HepG2 (cell line): ENCODE data around the gene PTCD1. TPM values are rescaled to one million over a fixed set of nuclear protein-coding genes. Genes with fewer than 3 reads are reported as not detected.

Experiments used
- ATAC-seq: fragments of 200-7000 bp; cut with Tn5 transposase; 3 replicates; pipeline ENCODE4 v1.9.1; 2020; ENCODE audit warnings: mild to moderate bottlenecking, moderate library complexity
- BruUV-seq: library from RNA; stranded (reverse); fragments of 400-500 nt; replicated peaks from 2 replicates; lab custom pipeline; 2021; lab: Mats Ljungman, UMichigan
- CTCF ChIA-PET: fragments of 300-600 bp; formaldehyde crosslinking; extraction: SDS; loops from one replicate; lab custom pipeline; 2021; ENCODE audit warnings: low total read pairs, inconsistent platforms, low intra/inter-chr PET ratio; lab: Yijun Ruan, JAX
- POLR2A ChIA-PET: fragments of 350-600 bp; sonication (Branson Sonifier 250); formaldehyde crosslinking; loops from one replicate; lab custom pipeline; 2020; ENCODE audit warnings: antibody characterized with exemption, inconsistent platforms; lab: Yijun Ruan, JAX
- DNase-seq: peaks from one replicate; pipeline ENCODE4 v3.0.0-alpha.2; 2015; ENCODE audit warnings: low spot score
- FAIRE-seq: peaks from 3 replicates; lab custom pipeline; 2011; peaks lifted over from hg19 to GRCh38; lab: Jason Lieb, UNC
- H2AFZ ChIP-seq: one replicate; pipeline ENCODE4 v1.6.1; 2011; ENCODE audit warnings: low read length, inconsistent platforms
- H3K27ac ChIP-seq: fragments of 300-600 bp; 3 replicates; pipeline ENCODE4 v1.8.0; 2011; ENCODE audit warnings: mixed run types, mild to moderate bottlenecking, mixed read lengths, low read length, inconsistent platforms; ENCODE audit not compliant: insufficient read depth; ENCODE audit errors: extremely low read length
- H3K27me3 ChIP-seq, 2 experiments: fragments of 200-600 bp in 1 of 2; 2 replicates in 1 of 2; 3 replicates in 1 of 2; pipeline versions ENCODE4 v1.6.0 to v1.8.0; 2011; ENCODE audit warnings: low read length in 2 of 2, mild to moderate bottlenecking in 2 of 2, moderate library complexity in 2 of 2, inconsistent platforms in 1 of 2; ENCODE audit not compliant: insufficient read depth in 2 of 2, control insufficient read depth in 1 of 2
- H3K36me3 ChIP-seq, 2 experiments: fragments of 200-600 bp in 1 of 2; replicated peaks in 1 of 2; 2 replicates in 1 of 2; 3 replicates in 1 of 2; pipeline versions ENCODE4 v1.5.1 to v1.8.0; 2011; ENCODE audit warnings: low read length in 2 of 2, inconsistent platforms in 1 of 2; ENCODE audit not compliant: insufficient read depth in 2 of 2, control insufficient read depth in 1 of 2
- H3K4me1 ChIP-seq: 2 replicates; pipeline ENCODE4 v1.5.1; 2012; ENCODE audit warnings: low read length, inconsistent platforms; ENCODE audit not compliant: insufficient read depth
- H3K4me2 ChIP-seq: 2 replicates; pipeline ENCODE4 v1.6.0; 2011; ENCODE audit warnings: low read depth, low read length, inconsistent platforms
- H3K4me3 ChIP-seq, 3 experiments: fragments of 200-600 bp in 1 of 3; sonication (generic), shearing (Covaris generic) in 1 of 3; replicated peaks in 1 of 3; 2 replicates each; pipeline ENCODE4 v1.5.1; 2011 to 2016; ENCODE audit warnings: low read length in 3 of 3, inconsistent platforms in 2 of 3, low read depth in 2 of 3, mild to moderate bottlenecking in 2 of 3, control low read depth in 1 of 3, mixed read lengths in 1 of 3; ENCODE audit not compliant: insufficient read depth in 1 of 3
- H3K79me2 ChIP-seq: one replicate; pipeline ENCODE4 v1.6.1; 2011; ENCODE audit warnings: low read length, inconsistent platforms; ENCODE audit not compliant: insufficient read depth
- H3K9ac ChIP-seq: 2 replicates; pipeline ENCODE4 v1.6.0; 2011; ENCODE audit warnings: mild to moderate bottlenecking, low read depth, low read length, inconsistent platforms; ENCODE audit not compliant: insufficient read depth
- H3K9me3 ChIP-seq: 2 replicates; pipeline ENCODE4 v1.5.1; 2012; ENCODE audit warnings: mild to moderate bottlenecking, low read length
- H4K20me1 ChIP-seq: 2 replicates; pipeline ENCODE4 v1.6.0; 2011; ENCODE audit warnings: inconsistent platforms, mild to moderate bottlenecking, low read length, moderate library complexity; ENCODE audit not compliant: insufficient read depth
- ATF1 ChIP-seq: IDR thresholded peaks from 2 replicates; pipeline ENCODE4 v1.6.1; 2016; ENCODE audit warnings: mild to moderate bottlenecking, control low read depth
- ATF7-NPFF ChIP-seq: sonication (generic); formaldehyde crosslinking; IDR thresholded peaks from 2 replicates; pipeline ENCODE4 v1.8.1; 2023; ENCODE audit warnings: mild to moderate bottlenecking, low read depth, missing genetic modification reagents, moderate library complexity
- CBX2 ChIP-seq, 2 experiments: fragments of 200-600 bp in 1 of 2; sonication (generic); formaldehyde crosslinking in 1 of 2; IDR thresholded peaks; 2 replicates each; pipeline versions ENCODE4 v1.7.0 to v1.8.1; 2018 to 2022; ENCODE audit warnings: low read depth in 2 of 2, low read length in 1 of 2, mild to moderate bottlenecking in 1 of 2, missing genetic modification reagents in 1 of 2
- ERF ChIP-seq: IDR thresholded peaks from 2 replicates; pipeline ENCODE4 v1.6.1; 2018; ENCODE audit warnings: missing biosample characterization, missing genetic modification reagents
- FOSL2 ChIP-seq: sonication (generic); formaldehyde crosslinking; IDR thresholded peaks from 2 replicates; pipeline ENCODE4 v1.4.0; 2020; ENCODE audit warnings: missing genetic modification reagents
- FOXO4 ChIP-seq: sonication (generic); formaldehyde crosslinking; conservative IDR thresholded peaks from 2 replicates; pipeline ENCODE4 v1.8.1; 2023; ENCODE audit warnings: missing genetic modification reagents
- GPBP1L1 ChIP-seq: sonication (generic); formaldehyde crosslinking; IDR thresholded peaks from 2 replicates; pipeline ENCODE4 v1.5.0; 2020; ENCODE audit warnings: mild to moderate bottlenecking, missing genetic modification reagents
- GPN1 ChIP-seq: sonication (generic); formaldehyde crosslinking; IDR thresholded peaks from 2 replicates; pipeline ENCODE4 v1.5.1; 2020; ENCODE audit warnings: missing genetic modification reagents, borderline replicate concordance
- GZF1 ChIP-seq: sonication (generic); formaldehyde crosslinking; IDR thresholded peaks from 2 replicates; pipeline ENCODE4 v1.5.1; 2020; ENCODE audit warnings: mild to moderate bottlenecking, missing genetic modification reagents
- JUN ChIP-seq: sonication (generic); formaldehyde crosslinking; IDR thresholded peaks from 2 replicates; pipeline ENCODE4 v1.4.0; 2020; ENCODE audit warnings: mild to moderate bottlenecking, missing genetic modification reagents
- SIN3B ChIP-seq: fragments of 150-350 bp; IDR thresholded peaks from 2 replicates; pipeline ENCODE4 v1.6.1; 2014; ENCODE audit warnings: low read length
- XBP1 ChIP-seq: sonication (generic); formaldehyde crosslinking; IDR thresholded peaks from 2 replicates; pipeline ENCODE4 v1.5.0; 2020; ENCODE audit warnings: missing genetic modification reagents
- ZNF282 ChIP-seq: fragments of 450-650 bp; IDR thresholded peaks from 2 replicates; pipeline ENCODE4 v1.6.1; 2018; ENCODE audit not compliant: partially characterized antibody
- ZNF331 ChIP-seq: sonication (generic); formaldehyde crosslinking; IDR thresholded peaks from 2 replicates; pipeline ENCODE4 v1.4.0; 2020; ENCODE audit warnings: missing genetic modification reagents
- ZNF629 ChIP-seq: sonication (generic); formaldehyde crosslinking; conservative IDR thresholded peaks from 2 replicates; pipeline ENCODE4 v1.5.0; 2020; ENCODE audit warnings: missing genetic modification reagents
- ZNF691 ChIP-seq: sonication (generic); formaldehyde crosslinking; IDR thresholded peaks from 2 replicates; pipeline ENCODE4 v1.4.0; 2020; ENCODE audit warnings: missing genetic modification reagents, low read depth, mild to moderate bottlenecking, borderline replicate concordance
- WGBS: methylation state at CpG from one replicate; pipeline ENCODE4 v1.1.6; 2017; ENCODE audit warnings: low lambda C conversion rate; 5-methylcytosine and 5-hydroxymethylcytosine counted together
- in situ Hi-C: cut with HindIII; loops from 2 replicates; pipeline ENCODE4 v1.10.0; 2017; ENCODE audit warnings: low pct_unique_long_range_greater_than_20kb; ENCODE audit not compliant: extremely low pct_ligation_motif_present
- intact Hi-C: fragments of 100-400 bp; cut with micrococcal nuclease; formaldehyde crosslinking; loops from one replicate; pipeline ENCODE4 v1.10.0; 2022; ENCODE audit not compliant: unreplicated experiment
- polyA plus RNA-seq, 8 experiments: library from polyadenylated mRNA; depleted of rRNA in 3 of 8; stranded (reverse) in 7 of 8; unstranded in 1 of 8; fragments of >200 nt; fragmentation: Illumina TruSeq in 4 of 8; extraction: Trizol in 4 of 8; gene quantifications; 2 replicates each; pipeline versions ENCODE4 v1.2.1 to v1.2.3, GENCODE V29; 2011 to 2016; ENCODE audit warnings: low read depth in 4 of 8, missing spikeins in 1 of 8, mixed read lengths in 1 of 8; ENCODE audit not compliant: insufficient read depth in 1 of 8
- total RNA-seq, 5 experiments: library from RNA; depleted of rRNA; stranded (reverse); fragments of >200 nt; fragmentation: Illumina TruSeq; extraction: Trizol; gene quantifications; 2 replicates each; pipeline ENCODE4 v1.2.3, GENCODE V29; 2016; ENCODE audit warnings: low read depth in 1 of 5

PTCD1 gene
- total and polyA plus RNA-seq, 2 of the 13 experiments (the other 11 are each of a cell fraction or from before 2014, with no cell fraction given), result 3.0 to 8.4 TPM

GRCh38 chr7:99410635-99411034, 28.0 kb downstream of the PTCD1 start:
- ATAC-seq, result no peak

GRCh38 chr7:99409806-99410205, 28.8 kb downstream of the PTCD1 start:
- Histone ChIP-seq H4K20me1 (peaks cover 5% of the 10 kb centered on the region; the same call in 1 of the 2 replicates), H3K4me2 (peak overlapping the region; percentile 84), H3K36me3 (peaks cover 8 to 43% of the 10 kb centered on the region in 2 experiments), H3K4me3 (peak overlapping the region; percentile 80 to 100 (median 93)), H3K9ac (peak overlapping the region; percentile 99), H3K79me2 (peaks cover 56% of the 10 kb centered on the region)
- CTCF ChIA-PET, result no interaction called here
- FAIRE-seq (no peak), ATAC-seq (no peak)
- no TSS peak for BruUV-seq
- TF ChIP-seq FOXO4 (CRISPR knock-in tag) (no peak), ZNF691 (no peak), JUN (CRISPR knock-in tag) (no peak), SIN3B (no peak), FOSL2 (CRISPR knock-in tag) (no peak), GZF1 (no peak), ZNF282 (no peak), CBX2 (IDR thresholded peaks at IDR 0.05; ENCODE audit: low read depth, low read length) (no peak), CBX2 (CRISPR knock-in tag; IDR thresholded peaks at IDR 0.05; ENCODE audit: low read depth) (no peak), GPBP1L1 (CRISPR knock-in tag) (no peak), ZNF331 (CRISPR knock-in tag) (no peak)
- TF ChIP-seq, all 625 proteins: peak for 0
- no peaks in the 10 kb centered on the region for H3K9me3 ChIP-seq
- 16% methylated on average over 3 of the region's 3 CpGs for WGBS
- intact Hi-C loops, result loop anchor here (2.0 to 5.0 kb wide), 2 partner anchors 38 to 55 kb away; partner anchors contain the start of gene ARPC1B
- H3K4me1 ChIP-seq, result peaks cover 41% of the 10 kb centered on the region
- peaks cover 0 to 4% of the 10 kb centered on the region in 2 experiments; a peak in 2 of 5 replicates for H3K27me3 ChIP-seq
- POLR2A ChIA-PET, result interaction anchor here (1.4 to 1.8 kb wide), 5 partner anchors 8 to 198 kb away, joined by 3 to 8 read pairs (median 6); partner anchors contain the start of gene ARPC1A
- no peak for DNase-seq
- H2AFZ ChIP-seq, result no peak overlapping the region
- H3K27ac ChIP-seq, result peak overlapping the region; percentile 98
- in situ Hi-C loops, result no loop called here

More at GRCh38 chr7:99410635-99411034, 28.0 kb downstream of the PTCD1 start:
- H4K20me1 ChIP-seq, result peaks cover 5% of the 10 kb centered on the region; the same call in 1 of the 2 replicates
- no peak for TF ChIP-seq GPN1 (CRISPR knock-in tag)
- TF ChIP-seq ZNF629, result peak; percentile 77
- no peak for TF ChIP-seq ERF (CRISPR knock-in tag)
- no peak for TF ChIP-seq XBP1 (CRISPR knock-in tag)
- TF ChIP-seq ATF1 (CRISPR knock-in tag), result no peak
- TF ChIP-seq ATF7-NPFF (CRISPR knock-in tag), result no peak
- no peak for TF ChIP-seq FOSL2 (CRISPR knock-in tag)
- ChIA-PET POLR2A (no interaction called here), CTCF (no interaction called here)
- no peak overlapping the region for H2AFZ ChIP-seq
- in situ Hi-C loops (no loop called here), intact Hi-C loops (no loop called here)
- H3K27ac ChIP-seq, result no peak overlapping the region
- H3K4me1 ChIP-seq, result peaks cover 34% of the 10 kb centered on the region
- peak overlapping the region; percentile 84 for H3K4me2 ChIP-seq
- H3K4me3 ChIP-seq, result no peak overlapping the region
- DNase-seq (no peak), FAIRE-seq (no peak)
- no TSS peak for BruUV-seq
- WGBS, result 96% methylated on average over 2 of the region's 2 CpGs
- peaks cover 7 to 44% of the 10 kb centered on the region in 2 experiments for H3K36me3 ChIP-seq
- 0 out of 2 replicates have a peak overlapping the region, but pooled peaks have one; percentile 99 for H3K9ac ChIP-seq
- peaks cover 0 to 4% of the 10 kb centered on the region in 2 experiments; a peak in 2 of 5 replicates for H3K27me3 ChIP-seq
- H3K79me2 ChIP-seq, result peaks cover 48% of the 10 kb centered on the region
- no peaks in the 10 kb centered on the region for H3K9me3 ChIP-seq
